AG09309 (cell line): ENCODE data around the gene NDUFA7.

Source experiments
- DNase-seq: peaks from one replicate; pipeline ENCODE4 v3.0.0-alpha.2; 2010; ENCODE audit warnings: low read depth
- H3K4me3 ChIP-seq: 2 replicates; pipeline ENCODE4 v1.5.1; 2011; ENCODE audit warnings: mild to moderate bottlenecking, low read depth, low read length, moderate library complexity; ENCODE audit not compliant: control insufficient read depth
- TF ChIP-seq, protein P1 (sequence below): IDR thresholded peaks from 2 replicates; pipeline ENCODE4 v1.5.1; 2011; ENCODE audit warnings: mild to moderate bottlenecking, low read depth, low read length, inconsistent platforms; ENCODE audit not compliant: insufficient read depth, control insufficient read depth; ENCODE audit errors: missing control alignments

The NDUFA7 gene

DNA sequence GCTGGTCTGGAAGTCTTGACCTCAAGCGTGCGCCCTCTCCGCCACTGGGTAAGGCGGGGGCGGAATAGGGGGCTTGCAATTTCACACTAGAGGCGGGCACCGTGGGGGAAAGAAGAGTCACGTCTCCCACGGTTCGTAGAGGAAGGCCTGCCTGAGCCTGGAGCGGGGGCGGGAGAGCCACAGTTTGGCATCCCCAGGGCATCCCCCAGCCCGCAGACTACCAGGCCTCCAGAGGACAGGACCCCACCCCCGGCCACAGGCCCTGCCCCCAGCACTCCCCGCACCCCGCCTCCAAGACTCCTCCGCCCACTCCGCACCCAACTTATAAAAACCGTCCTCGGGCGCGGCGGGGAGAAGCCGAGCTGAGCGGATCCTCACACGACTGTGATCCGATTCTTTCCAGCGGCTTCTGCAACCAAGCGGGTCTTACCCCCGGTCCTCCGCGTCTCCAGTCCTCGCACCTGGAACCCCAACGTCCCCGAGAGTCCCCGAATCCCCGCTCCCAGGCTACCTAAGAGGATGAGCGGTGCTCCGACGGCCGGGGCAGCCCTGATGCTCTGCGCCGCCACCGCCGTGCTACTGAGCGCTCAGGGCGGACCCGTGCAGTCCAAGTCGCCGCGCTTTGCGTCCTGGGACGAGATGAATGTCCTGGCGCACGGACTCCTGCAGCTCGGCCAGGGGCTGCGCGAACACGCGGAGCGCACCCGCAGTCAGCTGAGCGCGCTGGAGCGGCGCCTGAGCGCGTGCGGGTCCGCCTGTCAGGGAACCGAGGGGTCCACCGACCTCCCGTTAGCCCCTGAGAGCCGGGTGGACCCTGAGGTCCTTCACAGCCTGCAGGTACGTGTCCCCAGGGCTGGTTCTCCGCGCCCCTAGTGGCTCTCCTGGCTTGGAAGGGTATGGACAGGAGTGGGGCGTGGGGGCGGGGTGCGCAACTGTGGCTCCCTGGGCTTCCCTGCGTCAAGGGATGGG is 42.9 kb upstream of the NDUFA7 start, which contains the start of gene ANGPTL4:
Gene ANGPTL4 (plus strand): TSS at position 353 of the 969 bp plus-strand sequence. CDS start 167 bp downstream, at position 520.
- TF ChIP-seq, protein P1, sequence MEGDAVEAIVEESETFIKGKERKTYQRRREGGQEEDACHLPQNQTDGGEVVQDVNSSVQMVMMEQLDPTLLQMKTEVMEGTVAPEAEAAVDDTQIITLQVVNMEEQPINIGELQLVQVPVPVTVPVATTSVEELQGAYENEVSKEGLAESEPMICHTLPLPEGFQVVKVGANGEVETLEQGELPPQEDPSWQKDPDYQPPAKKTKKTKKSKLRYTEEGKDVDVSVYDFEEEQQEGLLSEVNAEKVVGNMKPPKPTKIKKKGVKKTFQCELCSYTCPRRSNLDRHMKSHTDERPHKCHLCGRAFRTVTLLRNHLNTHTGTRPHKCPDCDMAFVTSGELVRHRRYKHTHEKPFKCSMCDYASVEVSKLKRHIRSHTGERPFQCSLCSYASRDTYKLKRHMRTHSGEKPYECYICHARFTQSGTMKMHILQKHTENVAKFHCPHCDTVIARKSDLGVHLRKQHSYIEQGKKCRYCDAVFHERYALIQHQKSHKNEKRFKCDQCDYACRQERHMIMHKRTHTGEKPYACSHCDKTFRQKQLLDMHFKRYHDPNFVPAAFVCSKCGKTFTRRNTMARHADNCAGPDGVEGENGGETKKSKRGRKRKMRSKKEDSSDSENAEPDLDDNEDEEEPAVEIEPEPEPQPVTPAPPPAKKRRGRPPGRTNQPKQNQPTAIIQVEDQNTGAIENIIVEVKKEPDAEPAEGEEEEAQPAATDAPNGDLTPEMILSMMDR: peak; percentile 15
- H3K4me3 ChIP-seq: peak within 1 kb of the TSS; percentile 49
- DNase-seq: no peak

DNA sequence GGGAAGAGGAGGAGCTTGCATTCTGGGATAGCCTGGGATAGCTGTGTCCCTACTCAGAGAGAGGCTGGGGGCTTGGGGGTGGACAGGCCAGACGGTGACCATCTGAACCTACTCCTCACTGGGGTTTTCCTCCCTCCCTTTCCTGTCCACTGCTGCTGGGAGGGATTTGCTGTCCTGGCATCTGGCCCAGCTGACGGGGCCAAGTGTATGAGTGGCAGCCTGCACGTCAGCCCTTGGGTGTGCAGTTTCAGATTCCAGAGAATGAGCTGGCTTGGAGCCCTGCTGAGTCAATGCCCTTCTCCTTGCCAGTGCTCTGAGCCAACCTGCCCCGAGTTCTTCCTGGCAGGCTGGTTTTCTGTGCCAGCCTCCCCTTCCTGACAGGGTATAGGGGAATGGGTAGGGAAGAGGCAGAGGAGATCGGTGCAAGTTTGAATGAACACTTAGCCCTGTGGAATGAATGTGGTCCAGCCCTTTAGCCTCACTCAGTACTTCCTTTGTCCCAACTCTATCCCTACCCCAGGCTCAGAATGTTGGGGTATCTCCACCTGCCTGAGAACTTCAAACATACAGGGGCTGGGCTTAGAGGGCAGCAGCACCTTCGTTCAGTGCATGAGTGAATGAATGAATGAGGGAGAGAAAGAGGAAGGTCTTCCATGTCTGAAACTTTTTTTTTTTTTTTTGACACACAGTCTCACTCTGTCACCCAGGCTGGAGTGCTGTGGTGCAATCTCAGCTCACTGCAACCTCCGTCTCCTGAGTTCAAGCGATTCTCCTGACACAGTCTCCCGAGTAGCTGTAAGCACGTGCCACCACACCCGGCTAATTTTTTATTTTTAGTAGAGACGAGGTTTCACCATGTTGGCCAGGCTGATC is 41.0 kb upstream of the NDUFA7 start:
- H3K4me3 ChIP-seq: no peak overlapping the region
- TF ChIP-seq, protein P1: no peak
- DNase-seq: peak; percentile 95

DNA sequence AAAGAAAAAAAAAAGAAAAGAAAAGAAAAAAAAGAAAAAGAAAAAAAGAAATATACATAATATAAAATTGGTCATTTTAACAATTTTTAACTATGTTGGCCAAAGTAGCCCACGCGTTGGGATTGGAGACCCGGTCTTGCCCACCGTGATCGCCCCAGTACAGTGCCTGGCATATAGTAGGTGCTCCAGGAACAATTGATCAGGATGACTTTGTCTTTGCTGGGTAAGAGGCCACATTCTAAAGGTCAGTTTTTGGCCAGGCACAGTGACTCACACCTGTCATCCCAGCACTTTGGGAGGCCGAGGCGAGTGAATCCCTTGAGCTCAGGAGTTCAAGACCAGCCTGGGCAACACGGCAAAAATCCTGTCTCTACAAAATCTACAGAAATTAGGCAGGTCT is 39.0 kb upstream of the NDUFA7 start:
- no peak for DNase-seq

DNA sequence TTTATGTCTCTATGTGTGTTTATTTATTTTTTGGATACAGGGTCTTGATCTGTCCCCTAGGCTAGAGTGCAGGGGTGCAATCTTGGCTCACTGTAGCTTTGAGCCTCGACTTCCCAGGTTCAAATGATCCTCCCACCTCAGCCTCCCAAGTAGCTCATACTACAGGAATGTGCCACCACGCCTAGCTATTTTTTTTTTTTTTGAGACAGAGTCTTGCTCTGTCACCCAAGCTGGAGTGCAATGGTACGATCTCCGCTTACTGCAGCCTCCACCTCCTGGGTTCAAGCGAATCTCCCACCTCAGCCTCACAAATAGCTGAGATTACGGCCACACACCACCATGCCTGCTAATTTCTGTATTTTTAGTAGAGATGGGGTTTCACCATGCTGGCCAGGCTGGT is 37.8 kb upstream of the NDUFA7 start:
- TF ChIP-seq, protein P1: no peak
- no peak for DNase-seq
- H3K4me3 ChIP-seq: no peak overlapping the region

More for the DNA sequence above, 39.0 kb upstream of the NDUFA7 start:
- no peak overlapping the region for H3K4me3 ChIP-seq
- TF ChIP-seq, protein P1: no peak

DNA sequence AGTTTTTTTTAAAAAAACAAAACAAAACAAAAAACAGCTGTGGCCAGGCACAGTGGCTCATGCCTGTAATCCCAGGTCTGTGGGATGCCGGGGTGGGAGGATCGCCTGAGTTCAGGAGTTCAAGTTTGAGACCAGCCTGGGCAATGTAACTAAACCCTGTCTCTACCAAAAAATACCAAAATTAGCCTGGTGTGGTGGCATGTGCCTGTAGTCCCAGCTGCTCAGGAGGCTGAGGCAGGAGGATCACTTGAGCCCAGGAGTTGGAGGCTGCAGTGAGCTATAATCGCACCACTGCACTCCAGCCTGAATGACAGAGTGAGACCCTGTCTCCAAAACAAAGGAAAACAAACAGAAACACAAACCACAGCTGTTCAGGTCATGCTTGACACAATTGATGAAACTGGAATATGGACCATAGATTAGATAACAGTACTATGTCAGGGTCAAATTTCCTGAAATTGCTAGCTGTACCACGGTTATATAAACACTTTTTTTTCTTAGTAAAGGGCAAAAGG is 35.9 kb upstream of the NDUFA7 start:
- H3K4me3 ChIP-seq: no peak overlapping the region
- no peak for DNase-seq
- TF ChIP-seq, protein P1: no peak
